ENCODE measurements around the gene AMPD3.

AMPD3 gene

GRCh38 chr11:10540546-10540914, 85.5 kb downstream of the AMPD3 start:
- Histone ChIP-seq H3K4me3 (ENCODE audit: low read depth, low read length) (peak overlapping the region; percentile 61), H3K9me3 (no peaks in the 10 kb centered on the region), H3K27me3 (no peaks in the 10 kb centered on the region), H3K36me3 (no peaks in the 10 kb centered on the region), H3K4me1 (no peaks in the 10 kb centered on the region)
- DNase-seq = no peak
- no peak for TF ChIP-seq CTCF (IDR thresholded peaks at IDR 0.05; ENCODE audit: low read depth, low read length)

- Histone ChIP-seq H3K36me3 (no peaks in the 10 kb centered on the region), H3K4me1 (no peaks in the 10 kb centered on the region), H3K4me3 (ENCODE audit: low read depth, low read length) (peak within 1 kb of the TSS; percentile 61), H3K27me3 (no peaks in the 10 kb centered on the region), H3K9me3 (no peaks in the 10 kb centered on the region)
- peak; percentile 94 for DNase-seq
- TF ChIP-seq CTCF (IDR thresholded peaks at IDR 0.05; ENCODE audit: low read depth, low read length) = peak; percentile 57
These were observed 86.0 kb downstream of the AMPD3 start, which contains the start of gene RNF141 for GRCh38 chr11:10540915-10541560. Gene RNF141 (minus strand): TSS chr11:10541187. CDS start chr11:10534158, 7,029 bp downstream.

GRCh38 chr11:10541561-10541930, 86.5 kb downstream of the AMPD3 start:
- DNase-seq = no peak

GRCh38 chr11:10542776-10543175, 87.7 kb downstream of the AMPD3 start:
- H3K36me3 ChIP-seq = no peaks in the 10 kb centered on the region
- no peaks in the 10 kb centered on the region for H3K27me3 ChIP-seq
- no peaks in the 10 kb centered on the region for H3K9me3 ChIP-seq
- no peak for DNase-seq
- H3K4me1 ChIP-seq = no peaks in the 10 kb centered on the region
- no peak overlapping the region for H3K4me3 ChIP-seq (ENCODE audit: low read depth, low read length)
- no peak for TF ChIP-seq CTCF (IDR thresholded peaks at IDR 0.05; ENCODE audit: low read depth, low read length)

More at GRCh38 chr11:10541561-10541930, 86.5 kb downstream of the AMPD3 start:
- peak overlapping the region; percentile 61 for H3K4me3 ChIP-seq (ENCODE audit: low read depth, low read length)
- H3K27me3 ChIP-seq = no peaks in the 10 kb centered on the region
- H3K9me3 ChIP-seq = no peaks in the 10 kb centered on the region
- H3K36me3 ChIP-seq = no peaks in the 10 kb centered on the region
- H3K4me1 ChIP-seq = no peaks in the 10 kb centered on the region
- TF ChIP-seq CTCF (IDR thresholded peaks at IDR 0.05; ENCODE audit: low read depth, low read length) = no peak

- Histone ChIP-seq H3K4me1 (no peaks in the 10 kb centered on the region), H3K4me3 (ENCODE audit: low read depth, low read length) (no peak overlapping the region), H3K9me3 (no peaks in the 10 kb centered on the region), H3K27me3 (no peaks in the 10 kb centered on the region), H3K36me3 (no peaks in the 10 kb centered on the region)
- TF ChIP-seq CTCF (IDR thresholded peaks at IDR 0.05; ENCODE audit: low read depth, low read length) = no peak
- no peak for DNase-seq
These were observed 88.7 kb downstream of the AMPD3 start for GRCh38 chr11:10543782-10544181.

Data from BE2C (cell line).